Measurements from ENCODE around the gene YBX3.
"Not testable (repeated sequence)": the region's sequence is repeated elsewhere in the genome, so short reads cannot be mapped to it uniquely, and the experiment has no call there.

YBX3 gene

DNA sequence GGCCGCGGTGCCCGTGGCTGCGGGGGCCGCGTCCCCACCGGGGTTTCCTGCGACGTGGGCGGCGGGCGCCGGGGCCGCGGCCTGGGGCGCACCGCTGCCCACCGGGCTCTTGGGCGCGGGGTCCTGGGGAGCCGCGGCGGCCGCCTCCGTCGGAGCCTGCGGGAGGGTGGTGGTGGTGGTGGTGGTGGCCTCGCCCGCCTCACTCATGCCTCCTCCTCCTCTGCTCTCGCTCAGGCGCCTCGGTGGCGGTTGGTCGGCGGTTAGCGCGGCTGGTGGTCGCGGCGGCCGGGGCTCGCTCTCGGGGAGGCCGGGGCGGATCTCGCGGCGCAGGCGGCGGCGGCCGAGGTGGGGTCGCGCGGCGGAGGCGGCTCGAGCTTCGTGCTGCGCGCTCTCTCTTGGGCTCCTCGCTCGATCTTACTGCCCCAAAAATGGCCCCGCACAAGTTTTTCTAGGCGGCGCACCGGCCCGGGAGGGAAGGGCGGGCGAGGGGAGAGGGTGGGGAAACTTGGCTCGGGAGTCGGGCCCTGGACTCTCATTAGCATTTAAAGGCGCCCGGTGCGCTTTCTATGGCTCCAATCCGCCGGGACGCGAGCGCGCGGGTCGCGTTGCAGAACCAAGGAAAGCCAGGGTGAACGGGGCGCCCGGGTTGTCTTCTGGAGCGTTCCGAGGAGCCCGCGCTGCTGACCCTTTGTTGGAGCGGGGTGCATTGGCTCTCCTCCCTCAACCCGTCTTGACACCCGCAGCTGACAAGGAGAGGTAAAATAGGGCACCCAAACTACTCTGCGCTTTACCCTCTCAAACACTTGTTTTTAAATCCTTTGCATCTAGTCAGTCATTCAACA lies at the start of gene YBX3:
Gene YBX3 (minus strand): TSS at position 419 of the 842 bp plus-strand sequence. CDS start 212 bp downstream, at position 207.
- peak; percentile 48 for DNase-seq

DNA sequence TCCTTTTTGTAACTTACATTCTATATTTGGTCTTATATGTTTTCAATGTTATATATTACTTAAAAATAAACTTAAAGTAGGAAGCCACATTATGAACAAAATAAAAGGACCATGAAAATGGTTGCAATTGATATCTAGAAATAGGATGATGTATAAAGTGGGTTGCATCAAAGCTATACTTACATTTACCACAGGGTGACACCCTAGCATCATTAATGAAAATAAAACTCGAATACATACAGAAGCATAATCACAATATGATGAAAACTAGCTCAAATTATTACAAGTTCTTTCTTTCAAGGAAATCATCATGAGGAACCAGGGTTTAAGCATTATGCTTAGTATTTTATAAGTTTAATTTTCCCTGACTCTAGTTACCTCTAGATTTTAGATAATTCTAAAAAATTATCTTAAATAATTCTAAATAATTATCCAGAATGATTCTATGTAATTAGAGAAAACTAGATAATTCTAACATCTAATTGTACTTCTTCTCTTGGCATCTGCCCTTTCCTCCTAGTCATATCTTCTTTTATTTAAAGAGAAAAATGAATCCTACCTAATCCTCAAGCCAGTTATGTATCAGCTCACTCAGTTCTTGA lies 48.1 kb upstream of the YBX3 start:
- no peak for DNase-seq

DNA sequence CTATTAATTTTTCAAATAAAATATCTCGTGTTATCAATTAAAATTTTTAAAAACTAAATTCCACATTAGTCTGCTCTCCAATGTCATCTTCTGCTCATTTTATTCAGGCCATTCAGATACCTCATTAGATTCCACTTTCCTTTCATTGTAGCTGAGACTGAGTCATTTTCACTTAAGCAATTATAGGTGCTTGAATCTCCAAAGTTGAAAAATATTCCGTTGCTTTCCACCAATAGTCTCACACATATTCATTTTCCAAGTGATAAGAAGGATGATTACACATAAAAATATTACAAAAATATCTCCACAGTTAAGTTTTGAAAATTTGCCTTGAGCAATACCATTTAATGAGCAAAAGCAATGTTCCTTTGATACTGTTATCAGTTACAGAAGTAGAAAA lies 36.5 kb upstream of the YBX3 start:
- DNase-seq, result no peak

DNA sequence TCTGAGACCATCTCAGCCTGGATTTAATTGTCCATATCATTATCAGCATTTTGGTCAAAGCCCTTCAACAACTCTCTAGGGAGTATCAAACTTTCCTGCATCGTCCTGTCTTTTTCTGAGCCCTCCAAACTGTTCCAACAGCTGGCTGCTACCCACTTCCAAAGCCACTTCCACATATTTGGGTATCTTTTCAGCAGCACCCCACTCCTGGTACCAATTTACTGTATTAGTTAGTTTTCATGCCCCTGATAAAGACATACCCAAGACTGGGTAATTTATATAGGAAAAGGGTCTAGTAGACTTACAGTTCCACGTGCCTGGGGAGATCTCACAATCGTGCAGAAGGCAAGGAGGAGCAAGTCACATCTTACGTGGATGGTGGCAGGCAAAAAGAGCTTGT lies 33.1 kb upstream of the YBX3 start:
- DNase-seq, result no peak

DNA sequence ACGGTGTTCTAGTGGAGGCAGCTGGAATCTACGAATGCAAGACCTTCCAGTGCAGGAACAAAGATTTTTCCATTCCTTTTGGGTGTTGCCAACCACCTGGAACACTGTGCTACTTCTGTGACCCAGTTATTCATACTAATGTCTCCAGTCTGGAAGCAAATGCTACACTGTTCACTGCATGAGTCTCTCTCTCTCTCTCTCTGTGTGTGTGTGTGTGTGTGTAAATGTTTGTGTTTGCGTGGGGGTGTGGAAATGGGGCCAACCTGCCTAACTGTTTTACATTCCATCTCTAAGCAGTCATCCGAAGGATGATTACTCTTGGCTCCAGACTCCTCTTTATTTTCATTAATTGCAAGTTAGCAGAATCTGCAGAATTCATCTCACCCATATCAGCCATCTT lies 29.9 kb upstream of the YBX3 start:
- no peak for DNase-seq

DNA sequence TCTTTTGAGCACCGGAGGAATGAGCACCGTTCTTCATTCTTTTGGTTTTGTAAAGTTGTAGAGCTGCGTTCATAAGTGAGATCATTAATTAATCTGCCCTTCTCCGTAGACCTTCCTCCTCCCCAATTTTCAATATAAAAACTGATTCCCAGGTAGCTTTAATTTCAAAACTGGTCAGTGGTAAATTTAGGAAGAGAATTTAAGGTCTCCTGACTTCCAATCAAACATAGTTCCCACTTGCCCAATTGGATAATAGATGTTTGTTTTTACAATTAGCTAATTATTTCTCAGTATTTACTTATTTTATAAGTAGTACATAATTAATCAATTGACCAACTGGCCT lies 27.2 kb upstream of the YBX3 start:
- DNase-seq, result no peak

DNA sequence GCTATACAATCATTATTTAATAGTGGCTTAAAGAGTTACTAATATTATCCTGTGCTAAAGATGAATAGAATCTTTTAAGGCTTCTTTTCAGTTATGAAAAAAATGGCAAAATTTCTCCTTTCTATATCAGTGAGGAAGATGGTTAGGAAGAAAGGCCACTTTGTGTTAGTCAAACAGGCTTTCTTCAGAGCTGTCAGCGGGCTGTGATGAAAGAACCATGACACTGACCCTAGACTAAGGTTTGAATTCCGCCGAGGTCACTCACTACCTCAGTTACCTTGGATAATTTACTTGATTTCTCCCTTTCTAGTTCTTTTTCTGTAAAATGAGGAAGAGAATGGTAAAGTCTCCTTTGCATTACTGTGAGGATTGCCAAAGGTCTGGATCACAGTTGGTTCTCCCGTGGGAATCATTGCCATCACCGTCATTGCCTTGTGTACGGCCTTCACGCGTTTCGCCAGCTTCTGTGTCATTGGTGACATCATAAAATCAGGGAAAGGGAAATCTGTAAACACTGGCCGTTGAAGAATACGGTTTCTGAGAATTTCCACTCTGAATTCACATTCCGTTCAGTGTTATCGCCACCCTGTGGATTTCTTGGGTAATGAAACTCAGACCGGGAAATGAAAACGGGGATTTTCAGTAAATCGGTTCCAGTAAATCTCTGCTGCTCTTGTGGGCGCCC lies 26.7 kb upstream of the YBX3 start:
- DNase-seq, result peak; percentile 76

DNA sequence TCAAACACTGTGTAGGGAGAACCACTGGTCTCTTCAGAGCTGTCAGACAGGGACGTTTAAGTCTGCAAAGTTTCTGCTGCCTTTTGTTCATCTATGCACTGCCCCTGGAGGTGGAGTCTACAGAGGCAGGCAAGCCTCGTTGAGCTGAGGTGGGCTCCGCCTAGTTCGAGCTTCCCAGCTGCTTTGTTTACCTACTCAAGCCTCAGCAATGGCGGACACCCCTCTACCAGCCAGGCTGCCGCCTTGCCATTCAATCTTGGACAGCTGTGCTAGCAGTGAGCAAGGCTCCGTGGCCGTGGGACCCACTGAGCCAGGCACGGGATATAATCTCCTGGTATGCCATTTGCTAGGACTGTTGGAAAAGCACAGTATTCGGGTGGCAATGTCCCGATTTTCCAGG lies 24.6 kb upstream of the YBX3 start:
- DNase-seq, result no peak

DNA sequence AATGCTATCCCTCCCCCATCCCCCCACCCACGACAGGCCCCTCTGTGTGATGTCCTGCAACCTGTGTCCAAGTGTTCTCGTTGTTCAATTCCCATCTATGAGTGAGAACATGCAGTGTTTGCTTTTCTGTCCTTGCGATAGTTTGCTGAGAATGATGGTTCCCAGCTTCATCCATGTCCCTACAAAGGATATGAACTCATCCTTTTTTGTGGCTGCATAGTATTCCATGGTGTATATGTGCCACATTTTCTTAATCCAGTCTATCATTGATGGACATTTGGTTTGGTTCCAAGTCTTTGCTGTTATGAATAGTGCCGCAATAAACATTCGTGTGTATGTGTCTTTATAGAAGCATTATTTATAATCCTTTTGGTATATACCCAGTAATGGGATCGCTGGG lies 20.3 kb upstream of the YBX3 start:
- not testable (repeated sequence) for DNase-seq

DNA sequence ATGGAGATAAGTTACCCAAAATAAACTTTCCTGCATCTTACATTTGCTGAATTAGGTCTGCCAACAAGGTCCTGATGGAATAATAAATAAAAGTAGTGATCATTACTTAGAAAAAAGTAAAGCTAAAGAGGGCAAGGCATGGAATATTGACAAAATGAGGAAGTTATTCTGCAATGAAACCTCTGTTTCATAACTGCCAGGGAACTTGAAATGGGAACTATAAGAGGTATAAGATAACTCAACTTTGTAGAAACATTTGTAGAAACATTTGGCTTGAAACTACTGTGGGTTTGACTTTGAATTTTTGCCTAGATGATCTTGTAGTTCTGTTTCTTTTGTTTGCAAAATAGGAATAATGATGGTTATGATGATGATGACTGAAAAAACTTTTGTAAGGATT lies 18.7 kb upstream of the YBX3 start:
- no peak for DNase-seq

DNA sequence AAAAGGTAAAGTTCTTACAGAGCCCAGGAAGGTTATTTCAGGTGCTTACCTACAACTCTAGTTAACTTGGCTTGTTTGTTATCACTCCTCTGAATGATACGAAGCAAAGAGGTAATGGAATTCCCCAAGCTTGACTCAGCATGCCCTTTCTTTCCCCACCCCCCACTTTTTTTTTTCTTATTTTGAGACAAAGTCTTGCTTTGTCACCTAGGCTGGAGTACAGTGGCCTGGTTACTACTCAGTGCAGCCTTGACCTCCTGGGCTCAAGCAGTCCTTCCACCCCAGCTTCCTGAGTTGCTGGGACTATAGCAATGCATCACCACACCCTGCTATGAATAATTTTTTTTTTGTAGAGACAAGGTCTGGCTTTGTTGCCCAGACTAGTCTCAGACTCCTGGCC lies 17.1 kb upstream of the YBX3 start:
- DNase-seq, result no peak

DNA sequence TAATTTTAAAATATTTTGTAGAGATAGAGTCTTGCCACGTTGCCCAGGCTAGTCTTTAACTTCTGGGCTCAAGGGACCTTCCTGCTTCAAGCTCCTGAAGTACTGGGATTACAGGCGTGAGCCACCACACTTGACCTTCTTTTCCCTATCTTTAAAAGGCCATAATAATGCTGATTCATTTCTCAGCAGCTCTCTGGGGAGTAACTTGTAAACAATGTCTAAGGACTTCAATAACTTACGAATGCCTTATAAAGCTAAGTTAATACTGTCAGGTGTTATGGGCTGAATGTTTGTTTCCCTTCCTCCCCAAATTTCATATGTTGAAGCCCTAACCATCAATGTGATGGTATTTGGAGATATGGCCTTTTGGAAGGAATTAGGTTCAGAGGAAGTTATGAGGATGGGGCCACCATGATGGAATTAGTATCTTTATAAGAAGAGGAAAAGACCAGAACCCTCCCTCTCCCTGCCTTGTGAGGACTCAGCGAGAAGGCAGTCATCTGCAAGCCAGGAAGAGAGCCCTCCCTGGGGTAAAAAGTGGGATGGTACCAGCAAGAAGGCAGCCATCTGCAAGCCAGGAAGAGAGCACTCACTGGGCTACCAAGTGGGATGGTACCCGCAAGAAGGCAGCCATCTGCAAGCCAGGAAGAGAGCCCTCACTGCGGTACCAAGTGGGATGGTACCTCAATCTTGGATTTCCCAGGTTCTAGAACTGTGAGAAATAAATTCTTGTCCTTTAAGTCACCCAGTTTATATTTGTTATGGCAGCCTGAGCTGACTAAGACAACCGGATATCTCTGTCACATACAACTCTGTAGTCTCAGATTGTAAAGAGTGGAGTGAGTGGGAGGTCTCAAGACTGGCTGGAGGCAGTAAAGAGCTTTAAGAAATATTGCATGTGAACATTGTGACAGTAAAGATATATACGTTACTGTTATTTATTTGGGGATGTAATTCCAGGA lies 16.3 kb upstream of the YBX3 start:
- DNase-seq, result no peak

DNA sequence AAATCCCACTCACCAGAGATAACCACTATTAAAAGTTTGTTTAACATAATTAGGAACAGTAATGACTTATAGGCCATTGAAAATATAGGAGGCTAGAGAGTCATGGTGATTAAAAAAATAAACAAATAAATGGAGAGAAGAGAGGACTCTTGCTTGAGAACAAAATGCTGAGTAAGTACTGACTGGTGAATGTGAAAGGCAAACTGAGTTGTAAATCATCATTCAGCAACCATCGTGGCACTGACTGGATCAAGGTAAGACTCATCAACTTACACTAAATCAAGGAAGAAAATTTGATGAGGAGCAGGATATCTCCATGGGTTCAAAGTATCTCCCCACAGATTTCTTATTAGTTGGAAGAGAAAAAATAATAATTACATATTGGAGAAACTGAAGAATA lies 14.1 kb upstream of the YBX3 start:
- DNase-seq, result no peak

DNA sequence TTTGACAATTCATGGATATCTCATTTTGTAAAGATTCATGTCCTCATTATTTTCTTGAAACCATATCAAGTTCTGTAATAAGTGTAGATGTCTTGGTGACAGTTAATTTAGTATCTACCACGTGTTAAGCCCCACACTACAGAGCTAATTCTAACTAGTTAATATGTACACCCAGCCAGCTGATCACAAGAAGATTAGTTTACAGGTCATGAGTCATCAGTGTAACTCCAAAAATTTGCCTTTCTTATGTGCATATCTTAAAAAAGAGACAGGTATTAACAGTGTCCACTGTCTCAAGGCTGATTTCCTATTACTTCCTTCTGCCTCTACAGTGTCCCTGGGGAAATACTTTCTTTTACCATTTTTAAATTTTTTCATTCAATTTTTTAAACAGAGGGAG lies 13.3 kb upstream of the YBX3 start:
- DNase-seq, result no peak

DNA sequence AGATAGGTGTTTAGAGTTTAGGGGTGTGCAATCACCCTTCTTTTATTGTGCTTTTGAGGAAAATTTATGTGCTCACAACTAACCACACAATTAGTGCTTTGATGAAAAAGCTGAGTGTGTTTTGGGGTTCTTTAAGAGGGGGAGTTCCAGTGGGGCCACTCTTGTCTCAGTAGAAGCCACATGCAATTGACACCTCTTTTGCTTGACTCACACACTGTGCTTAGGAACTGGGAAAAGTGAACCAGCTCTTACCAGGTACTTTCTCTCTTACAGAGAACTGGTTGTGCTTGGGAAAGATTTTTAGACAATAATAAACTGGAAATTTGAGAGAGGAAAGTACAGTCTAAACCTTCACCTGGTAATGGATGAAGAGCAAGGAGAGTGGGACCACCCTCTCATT lies 12.3 kb upstream of the YBX3 start:
- no peak for DNase-seq

DNA sequence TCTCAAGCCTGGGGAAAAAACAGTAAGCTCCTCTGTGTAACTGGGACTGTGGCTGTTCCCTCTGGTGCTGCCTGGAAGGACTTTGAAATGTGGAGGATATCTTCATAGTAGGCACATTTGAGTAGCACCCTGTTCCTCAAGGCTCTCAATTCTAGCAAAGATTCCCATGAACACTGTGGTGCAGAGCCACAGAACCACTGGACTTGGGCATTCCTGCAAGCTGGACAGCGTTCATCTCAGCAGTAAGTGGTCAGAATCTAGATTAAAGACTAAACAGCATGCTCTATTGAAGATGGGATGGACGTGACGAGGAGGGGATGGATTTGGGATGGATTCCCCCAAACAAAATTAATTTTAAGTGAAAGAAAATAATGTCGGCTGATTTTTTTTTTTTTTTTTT lies 9.4 kb upstream of the YBX3 start:
- DNase-seq, result no peak

DNA sequence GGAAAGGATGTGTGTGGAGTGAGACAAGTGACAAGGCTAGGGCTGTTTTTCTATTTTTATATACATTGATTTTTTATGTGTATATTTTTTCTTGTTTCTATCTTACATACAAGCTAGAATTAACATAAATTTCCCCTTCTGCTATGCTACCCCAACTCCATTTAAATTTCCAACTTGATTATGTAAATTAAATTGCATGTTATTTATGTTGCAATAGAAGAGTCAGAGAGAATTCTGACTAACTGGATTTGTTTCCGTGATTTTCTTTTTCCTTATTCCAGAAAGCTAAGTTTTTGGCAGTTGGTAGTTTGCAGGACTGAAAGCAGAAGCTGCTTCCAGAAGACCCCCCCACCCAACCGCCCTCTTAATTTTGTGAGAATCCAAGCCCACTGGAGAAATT lies 8.9 kb upstream of the YBX3 start:
- DNase-seq, result no peak

DNA sequence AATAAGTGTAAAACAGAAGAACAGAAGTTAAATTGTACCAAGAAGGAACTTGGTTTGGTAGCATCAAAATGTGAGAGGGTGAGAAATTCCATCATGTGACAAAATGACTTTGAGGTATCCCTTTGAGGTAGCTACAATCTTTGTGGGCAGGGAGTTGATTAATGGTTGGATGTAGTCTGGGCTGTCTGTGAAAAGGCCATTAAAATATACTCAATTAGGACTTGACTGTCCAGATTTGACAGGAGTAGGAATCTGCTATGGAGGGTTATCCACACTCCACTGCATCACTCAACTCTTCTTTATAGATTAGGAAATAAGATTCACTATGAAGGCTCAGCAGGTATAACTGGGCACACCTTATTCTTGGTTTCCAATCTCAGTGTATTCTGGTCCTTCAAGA lies 7.4 kb upstream of the YBX3 start:
- no peak for DNase-seq

DNA sequence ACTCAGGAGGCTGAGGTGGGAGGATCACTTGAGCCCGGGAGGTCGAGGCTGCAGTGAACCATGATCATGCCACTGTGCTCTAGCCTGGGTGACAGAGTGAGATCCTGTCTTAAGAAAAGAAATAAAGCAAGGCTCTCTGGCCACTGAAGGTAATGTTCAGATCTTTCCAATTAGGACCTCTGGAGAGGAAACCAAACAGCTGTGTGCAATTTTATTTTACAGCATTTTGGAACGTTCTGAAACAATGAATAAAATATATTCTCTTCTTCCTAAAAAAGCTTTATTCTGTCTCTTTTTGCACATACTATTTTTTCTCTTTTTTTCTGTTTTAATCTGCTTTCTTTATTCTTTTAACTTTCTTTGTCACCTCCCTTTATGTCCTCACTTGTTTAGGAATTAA lies 5.0 kb upstream of the YBX3 start:
- no peak for DNase-seq

DNA sequence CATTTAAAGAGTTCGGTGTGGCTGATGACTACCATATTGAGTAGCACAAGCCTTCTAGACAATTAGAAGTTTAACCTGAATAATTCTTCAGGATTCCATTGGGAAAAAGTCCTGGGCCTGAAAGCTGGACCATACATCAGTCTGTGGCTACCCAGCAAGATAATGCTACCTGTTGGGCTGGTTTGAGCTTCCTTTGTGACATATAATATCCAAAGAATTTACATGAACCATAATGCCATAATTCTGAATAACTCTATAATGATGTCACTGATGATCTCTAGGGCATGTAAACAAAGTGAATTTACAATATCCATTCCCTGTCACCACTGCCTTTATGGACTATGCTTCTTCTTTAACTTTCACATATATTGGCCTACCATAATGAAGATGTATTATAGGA lies 3.8 kb upstream of the YBX3 start:
- DNase-seq, result no peak

DNA sequence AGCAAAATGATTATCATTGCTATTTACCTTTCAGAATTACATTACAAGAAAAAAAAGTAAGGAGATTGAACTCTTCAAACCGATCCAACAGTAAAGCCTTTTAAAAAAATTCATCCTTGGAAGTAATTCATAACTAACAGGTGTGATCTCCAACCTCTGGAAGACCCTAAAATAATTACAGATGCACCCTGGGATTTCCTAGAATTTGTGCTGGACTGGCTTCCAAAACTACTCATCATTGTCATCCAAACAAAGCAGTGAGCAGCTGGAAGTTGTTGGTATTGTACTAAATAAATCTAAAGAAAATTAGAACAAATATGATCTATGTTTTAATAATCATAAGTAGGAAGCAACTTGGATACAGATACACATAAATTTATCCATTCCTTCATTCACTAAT lies 1.9 kb upstream of the YBX3 start:
- DNase-seq, result no peak

DNA sequence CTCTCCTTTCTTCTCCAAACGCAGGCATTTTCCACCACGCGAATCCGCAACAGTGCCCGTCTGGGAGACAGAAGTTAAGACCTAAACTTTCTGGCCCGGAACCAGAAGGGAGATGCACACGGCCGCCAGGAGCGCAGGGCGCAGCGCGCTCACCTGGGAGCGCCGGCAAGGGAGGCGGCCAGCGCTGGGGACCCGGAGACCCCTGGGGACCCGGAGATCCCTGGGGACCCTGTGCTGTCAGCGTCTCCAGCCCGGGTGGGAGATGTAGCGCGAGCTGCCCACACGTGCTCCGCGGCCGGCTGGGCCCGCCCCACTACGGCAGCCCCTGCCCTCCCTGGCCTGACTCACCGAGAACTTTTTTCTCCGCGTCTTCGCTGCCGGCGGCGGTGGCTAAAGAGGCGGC lies 620 bp downstream of the YBX3 start:
- peak; percentile 58 for DNase-seq

Measured in T1000 (cell line).